Mammary epithelial cell (primary cell): ENCODE measurements around the gene INO80D.

ENCODE experiments used
- EZH2 ChIP-seq: IDR thresholded peaks from 2 replicates; pipeline ENCODE4 v1.6.1; 2012; ENCODE audit warnings: low read length, inconsistent platforms, borderline replicate concordance
- TF ChIP-seq, protein P1 (sequence below), 2 donors: IDR thresholded peaks in 1 of 2; conservative IDR thresholded peaks in 1 of 2; 2 replicates each; pipeline ENCODE4 v1.5.1; 2011 to 2012; ENCODE audit warnings: inconsistent platforms in 2 of 2, low read length in 2 of 2, mild to moderate bottlenecking in 2 of 2, control low read depth in 1 of 2, low read depth in 1 of 2; ENCODE audit not compliant: insufficient read depth in 1 of 2; ENCODE audit errors: extremely low read depth in 1 of 2

DNA sequence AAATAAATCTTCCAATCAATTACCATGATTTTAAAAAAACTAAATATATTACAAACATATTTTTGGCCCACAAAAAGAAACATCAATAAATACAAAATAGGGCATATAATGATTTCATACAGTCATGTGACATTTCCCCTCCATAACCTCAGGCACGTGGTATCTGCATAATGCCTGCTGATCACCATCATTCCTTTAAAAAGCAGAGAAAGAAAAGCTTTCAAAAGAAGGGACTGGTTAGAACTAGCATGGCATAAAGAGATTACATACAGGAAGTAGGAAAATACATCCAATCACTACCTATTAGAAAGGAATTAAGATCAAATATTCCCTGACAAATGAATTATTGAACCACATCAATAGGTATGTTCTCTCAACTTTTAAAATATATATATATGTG lies 83.5 kb downstream of the INO80D start:
- TF ChIP-seq, protein P1, sequence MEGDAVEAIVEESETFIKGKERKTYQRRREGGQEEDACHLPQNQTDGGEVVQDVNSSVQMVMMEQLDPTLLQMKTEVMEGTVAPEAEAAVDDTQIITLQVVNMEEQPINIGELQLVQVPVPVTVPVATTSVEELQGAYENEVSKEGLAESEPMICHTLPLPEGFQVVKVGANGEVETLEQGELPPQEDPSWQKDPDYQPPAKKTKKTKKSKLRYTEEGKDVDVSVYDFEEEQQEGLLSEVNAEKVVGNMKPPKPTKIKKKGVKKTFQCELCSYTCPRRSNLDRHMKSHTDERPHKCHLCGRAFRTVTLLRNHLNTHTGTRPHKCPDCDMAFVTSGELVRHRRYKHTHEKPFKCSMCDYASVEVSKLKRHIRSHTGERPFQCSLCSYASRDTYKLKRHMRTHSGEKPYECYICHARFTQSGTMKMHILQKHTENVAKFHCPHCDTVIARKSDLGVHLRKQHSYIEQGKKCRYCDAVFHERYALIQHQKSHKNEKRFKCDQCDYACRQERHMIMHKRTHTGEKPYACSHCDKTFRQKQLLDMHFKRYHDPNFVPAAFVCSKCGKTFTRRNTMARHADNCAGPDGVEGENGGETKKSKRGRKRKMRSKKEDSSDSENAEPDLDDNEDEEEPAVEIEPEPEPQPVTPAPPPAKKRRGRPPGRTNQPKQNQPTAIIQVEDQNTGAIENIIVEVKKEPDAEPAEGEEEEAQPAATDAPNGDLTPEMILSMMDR (conservative IDR thresholded peaks at IDR 0.05 in 1 of 2, IDR thresholded peaks at IDR 0.05 in 1 of 2; ENCODE audit: extremely low read depth in 1 of 2, insufficient read depth in 1 of 2, low read depth in 1 of 2, low read length in 2 of 2): no peak
- no peak for TF ChIP-seq EZH2
